Type B pancreatic cell (in vitro differentiated cells): Measurements from ENCODE around the gene LMTK2. TPM values are rescaled to one million over a fixed set of nuclear protein-coding genes. Genes with fewer than 3 reads are reported as not detected.

Experiments used
- DNase-seq: peaks from one replicate; pipeline ENCODE4 v3.0.0; 2021; ENCODE audit warnings: mixed read lengths; ENCODE audit not compliant: unreplicated experiment; ENCODE audit errors: extremely low spot score
- H3K27ac Mint-ChIP-seq: 2 replicates; pipeline ENCODE4 v1.8.0; 2021; ENCODE audit warnings: mild to moderate bottlenecking, mixed read lengths
- H3K27me3 Mint-ChIP-seq: 2 replicates; pipeline ENCODE4 v1.8.0; 2021; ENCODE audit warnings: mixed read lengths
- H3K36me3 Mint-ChIP-seq: 2 replicates; pipeline ENCODE4 v1.8.0; 2021; ENCODE audit warnings: mixed read lengths
- H3K4me1 Mint-ChIP-seq: one replicate; pipeline ENCODE4 v1.8.0; 2021; ENCODE audit warnings: mixed read lengths; ENCODE audit not compliant: unreplicated experiment
- H3K4me3 Mint-ChIP-seq: 2 replicates; pipeline ENCODE4 v1.8.0; 2021; ENCODE audit warnings: mild to moderate bottlenecking, mixed read lengths
- H3K9me3 Mint-ChIP-seq: 2 replicates; pipeline ENCODE4 v1.8.0; 2021; ENCODE audit warnings: mixed read lengths
- CTCF ChIP-seq: fragments of 200-600 bp; sonication (generic); conservative IDR thresholded peaks from 2 replicates; pipeline ENCODE4 v1.5.0; 2021; ENCODE audit warnings: antibody characterized with exemption, mild to moderate bottlenecking
- total RNA-seq: library from RNA; stranded (reverse); gene quantifications from 2 replicates; pipeline ENCODE4 v1.2.1, GENCODE V29; 2021; ENCODE audit warnings: low replicate concordance

The LMTK2 gene
- total RNA-seq, 1 donor from 2014 or later, result 20.6 TPM

GRCh38 chr7:98079891-98080648, 26.6 kb upstream of the LMTK2 start:
- Mint-ChIP-seq H3K27me3 (peaks cover 7% of the 10 kb centered on the region), H3K9me3 (no peaks in the 10 kb centered on the region), H3K36me3 (no peaks in the 10 kb centered on the region), H3K4me3 (no peak overlapping the region), H3K4me1 (no peaks in the 10 kb centered on the region), H3K27ac (no peak overlapping the region)
- no peak for DNase-seq
- no peak for TF ChIP-seq CTCF

- no peak for DNase-seq
- Mint-ChIP-seq H3K27me3 (peaks cover 7% of the 10 kb centered on the region), H3K9me3 (no peaks in the 10 kb centered on the region), H3K4me3 (no peak overlapping the region), H3K27ac (no peak overlapping the region), H3K36me3 (no peaks in the 10 kb centered on the region), H3K4me1 (no peaks in the 10 kb centered on the region)
- TF ChIP-seq CTCF, result no peak
Observed at GRCh38 chr7:98081319-98081718, 25.3 kb upstream of the LMTK2 start.

GRCh38 chr7:98084631-98085030, 22.0 kb upstream of the LMTK2 start:
- no peak overlapping the region for H3K4me3 Mint-ChIP-seq
- H3K36me3 Mint-ChIP-seq, result no peaks in the 10 kb centered on the region
- H3K27ac Mint-ChIP-seq, result no peak overlapping the region
- no peaks in the 10 kb centered on the region for H3K9me3 Mint-ChIP-seq
- peaks cover 4% of the 10 kb centered on the region for H3K27me3 Mint-ChIP-seq
- TF ChIP-seq CTCF, result no peak
- no peak for DNase-seq
- no peaks in the 10 kb centered on the region for H3K4me1 Mint-ChIP-seq

GRCh38 chr7:98085674-98086073, 21.0 kb upstream of the LMTK2 start:
- Mint-ChIP-seq H3K4me1 (no peaks in the 10 kb centered on the region), H3K36me3 (no peaks in the 10 kb centered on the region), H3K27ac (no peak overlapping the region), H3K4me3 (no peak overlapping the region), H3K27me3 (peaks cover 4% of the 10 kb centered on the region), H3K9me3 (no peaks in the 10 kb centered on the region)
- no peak for TF ChIP-seq CTCF
- DNase-seq, result no peak

- peaks cover 1% of the 10 kb centered on the region for H3K27me3 Mint-ChIP-seq
- no peak for DNase-seq
- H3K36me3 Mint-ChIP-seq, result no peaks in the 10 kb centered on the region
- no peak overlapping the region for H3K27ac Mint-ChIP-seq
- H3K4me1 Mint-ChIP-seq, result no peaks in the 10 kb centered on the region
- no peak overlapping the region for H3K4me3 Mint-ChIP-seq
- no peaks in the 10 kb centered on the region for H3K9me3 Mint-ChIP-seq
- no peak for TF ChIP-seq CTCF
Observed at GRCh38 chr7:98086281-98086718, 20.4 kb upstream of the LMTK2 start.
